ENCODE data around the gene SELENOW. TPM values are rescaled to one million over a fixed set of nuclear protein-coding genes. Genes with fewer than 3 reads are reported as not detected.
"Not testable (repeated sequence)": the region's sequence is repeated elsewhere in the genome, so short reads cannot be mapped to it uniquely, and the experiment has no call there.

Gene SELENOW
- total and polyA plus RNA-seq, 2 experiments from 2014 or later: 561 to 571 TPM

GRCh38 chr19:47804451-47804850, 25.9 kb downstream of the SELENOW start, which contains the start of gene TPRX1:
TSS of gene TPRX1 (minus strand) at chr19:47804551. CDS start at chr19:47804539, 12 bp downstream.
- H3K4me1 ChIP-seq (ENCODE audit: insufficient read depth); H3K36me3 ChIP-seq (ENCODE audit: low read depth); H3K9ac ChIP-seq; H3F3A ChIP-seq (ENCODE audit: insufficient read depth); H3K9me2 ChIP-seq (ENCODE audit: insufficient read depth); H3K27me3 ChIP-seq (replicated peaks; ENCODE audit: insufficient read depth); H2AFZ ChIP-seq; H4K20me1 ChIP-seq (ENCODE audit: insufficient read depth); DNase-seq; H3K9me3 ChIP-seq (ENCODE audit: low read depth); H3K4me2 ChIP-seq (ENCODE audit: unreplicated experiment); H3K4me3 ChIP-seq; H3K27ac ChIP-seq; in situ Hi-C loops (cut with MboI); H3K79me2 ChIP-seq (ENCODE audit: insufficient read depth): not testable (repeated sequence)
- 55 to 58% methylated on average over 4 to 5 of the region's 5 CpGs for WGBS, 2 experiments (ENCODE audit: low coverage in 1 of 2, low lambda C conversion rate in 2 of 2, missing lambda C conversion rate in 2 of 2)

GRCh38 chr19:47805313-47805712, 26.8 kb downstream of the SELENOW start:
- no peaks in the 10 kb centered on the region for H3K9me2 ChIP-seq (ENCODE audit: insufficient read depth)
- DNase-seq: no peak
- no peaks in the 10 kb centered on the region for H4K20me1 ChIP-seq (ENCODE audit: insufficient read depth)
- H3K79me2 ChIP-seq (ENCODE audit: insufficient read depth): no peaks in the 10 kb centered on the region
- no peaks in the 10 kb centered on the region for H3F3A ChIP-seq (ENCODE audit: insufficient read depth)
- no peak overlapping the region for H2AFZ ChIP-seq
- H3K36me3 ChIP-seq (ENCODE audit: low read depth): no peaks in the 10 kb centered on the region
- no peak overlapping the region for H3K4me2 ChIP-seq (ENCODE audit: unreplicated experiment)
- H3K27me3 ChIP-seq (replicated peaks; ENCODE audit: insufficient read depth): no peaks in the 10 kb centered on the region
- no peak overlapping the region for H3K27ac ChIP-seq
- H3K4me1 ChIP-seq (ENCODE audit: insufficient read depth): no peaks in the 10 kb centered on the region
- in situ Hi-C loops (cut with MboI): no loop called here
- H3K9me3 ChIP-seq (ENCODE audit: low read depth): no peaks in the 10 kb centered on the region
- no peak overlapping the region for H3K9ac ChIP-seq
- 66 to 72% methylated on average over 10 of the region's 10 CpGs for WGBS, 2 experiments (ENCODE audit: low coverage in 1 of 2, low lambda C conversion rate in 2 of 2, missing lambda C conversion rate in 2 of 2)
- no peak overlapping the region for H3K4me3 ChIP-seq
- TF ChIP-seq EZH2phosphoT487 (IDR thresholded peaks at IDR 0.05; ENCODE audit: insufficient read depth, low read depth) (no peak), EZH2 (IDR thresholded peaks at IDR 0.05; ENCODE audit: insufficient read depth, poor library complexity, severe bottlenecking) (no peak)

- H3F3A ChIP-seq (ENCODE audit: insufficient read depth): no peaks in the 10 kb centered on the region
- H3K36me3 ChIP-seq (ENCODE audit: low read depth): no peaks in the 10 kb centered on the region
- H3K9me2 ChIP-seq (ENCODE audit: insufficient read depth): no peaks in the 10 kb centered on the region
- no peaks in the 10 kb centered on the region for H3K4me1 ChIP-seq (ENCODE audit: insufficient read depth)
- H3K4me3 ChIP-seq: no peak overlapping the region
- DNase-seq: no peak
- H3K27me3 ChIP-seq (replicated peaks; ENCODE audit: insufficient read depth): no peaks in the 10 kb centered on the region
- H3K79me2 ChIP-seq (ENCODE audit: insufficient read depth): no peaks in the 10 kb centered on the region
- no peak overlapping the region for H3K27ac ChIP-seq
- no peaks in the 10 kb centered on the region for H4K20me1 ChIP-seq (ENCODE audit: insufficient read depth)
- 64% methylated on average over 6 of the region's 6 CpGs for WGBS, 2 experiments (ENCODE audit: low coverage in 1 of 2, low lambda C conversion rate in 2 of 2, missing lambda C conversion rate in 2 of 2)
- no peak for TF ChIP-seq EZH2 (IDR thresholded peaks at IDR 0.05; ENCODE audit: insufficient read depth, poor library complexity, severe bottlenecking)
- TF ChIP-seq EZH2phosphoT487 (IDR thresholded peaks at IDR 0.05; ENCODE audit: insufficient read depth, low read depth): no peak
- no peaks in the 10 kb centered on the region for H3K9me3 ChIP-seq (ENCODE audit: low read depth)
- no peak overlapping the region for H3K4me2 ChIP-seq (ENCODE audit: unreplicated experiment)
- H2AFZ ChIP-seq: no peak overlapping the region
- no peak overlapping the region for H3K9ac ChIP-seq
- in situ Hi-C loops (cut with MboI): no loop called here
Measured at GRCh38 chr19:47806435-47806834, 27.9 kb downstream of the SELENOW start.

GRCh38 chr19:47813304-47813994, 34.9 kb downstream of the SELENOW start:
- peak; percentile 56 for DNase-seq
- Histone ChIP-seq H3K9ac (no peak overlapping the region), H4K20me1 (ENCODE audit: insufficient read depth) (no peaks in the 10 kb centered on the region), H3K9me2 (ENCODE audit: insufficient read depth) (no peaks in the 10 kb centered on the region), H3K4me3 (no peak overlapping the region), H2AFZ (no peak overlapping the region), H3K9me3 (ENCODE audit: low read depth) (no peaks in the 10 kb centered on the region), H3K4me1 (ENCODE audit: insufficient read depth) (no peaks in the 10 kb centered on the region), H3K79me2 (ENCODE audit: insufficient read depth) (no peaks in the 10 kb centered on the region), H3K4me2 (ENCODE audit: unreplicated experiment) (no peak overlapping the region), H3K27me3 (replicated peaks; ENCODE audit: insufficient read depth) (0 out of 2 replicates have a peak, but pooled peaks cover 3% of the 10 kb centered on the region), H3F3A (ENCODE audit: insufficient read depth) (no peaks in the 10 kb centered on the region), H3K36me3 (ENCODE audit: low read depth) (no peaks in the 10 kb centered on the region), H3K27ac (no peak overlapping the region)
- 41 to 46% methylated on average over 13 to 17 of the region's 17 CpGs for WGBS, 2 experiments (ENCODE audit: low coverage in 1 of 2, low lambda C conversion rate in 2 of 2, missing lambda C conversion rate in 2 of 2)
- in situ Hi-C loops (cut with MboI): no loop called here
- no peak for TF ChIP-seq EZH2 (IDR thresholded peaks at IDR 0.05; ENCODE audit: insufficient read depth, poor library complexity, severe bottlenecking)
- TF ChIP-seq EZH2phosphoT487 (IDR thresholded peaks at IDR 0.05; ENCODE audit: insufficient read depth, low read depth): no peak

GRCh38 chr19:47813995-47814328, 35.5 kb downstream of the SELENOW start:
- no peaks in the 10 kb centered on the region for H3K9me2 ChIP-seq (ENCODE audit: insufficient read depth)
- TF ChIP-seq EZH2 (IDR thresholded peaks at IDR 0.05; ENCODE audit: insufficient read depth, poor library complexity, severe bottlenecking) (no peak), EZH2phosphoT487 (IDR thresholded peaks at IDR 0.05; ENCODE audit: insufficient read depth, low read depth) (no peak)
- H3K4me2 ChIP-seq (ENCODE audit: unreplicated experiment): no peak overlapping the region
- H3K9me3 ChIP-seq (ENCODE audit: low read depth): no peaks in the 10 kb centered on the region
- in situ Hi-C loops (cut with MboI): no loop called here
- H2AFZ ChIP-seq: no peak overlapping the region
- no peak for DNase-seq
- H3K27me3 ChIP-seq (replicated peaks; ENCODE audit: insufficient read depth): peaks cover 5% of the 10 kb centered on the region; the same call in 1 of the 2 replicates
- no peak overlapping the region for H3K4me3 ChIP-seq
- no peaks in the 10 kb centered on the region for H3F3A ChIP-seq (ENCODE audit: insufficient read depth)
- no peaks in the 10 kb centered on the region for H3K79me2 ChIP-seq (ENCODE audit: insufficient read depth)
- no peaks in the 10 kb centered on the region for H4K20me1 ChIP-seq (ENCODE audit: insufficient read depth)
- no peak overlapping the region for H3K9ac ChIP-seq
- no peaks in the 10 kb centered on the region for H3K36me3 ChIP-seq (ENCODE audit: low read depth)
- H3K4me1 ChIP-seq (ENCODE audit: insufficient read depth): no peaks in the 10 kb centered on the region
- 16 to 23% methylated on average over 7 of the region's 7 CpGs for WGBS, 2 experiments (ENCODE audit: low coverage in 1 of 2, low lambda C conversion rate in 2 of 2, missing lambda C conversion rate in 2 of 2)
- no peak overlapping the region for H3K27ac ChIP-seq

GRCh38 chr19:47816270-47816669, 37.8 kb downstream of the SELENOW start:
- 68 to 70% methylated on average over 8 of the region's 8 CpGs for WGBS, 2 experiments (ENCODE audit: low coverage in 1 of 2, low lambda C conversion rate in 2 of 2, missing lambda C conversion rate in 2 of 2)
- H3K27me3 ChIP-seq (replicated peaks; ENCODE audit: insufficient read depth): peaks cover 26% of the 10 kb centered on the region
- H3K9me2 ChIP-seq (ENCODE audit: insufficient read depth); H3K27ac ChIP-seq; in situ Hi-C loops (cut with MboI); H3K4me3 ChIP-seq; H3F3A ChIP-seq (ENCODE audit: insufficient read depth); H3K79me2 ChIP-seq (ENCODE audit: insufficient read depth); H3K36me3 ChIP-seq (ENCODE audit: low read depth); H2AFZ ChIP-seq; H3K4me2 ChIP-seq (ENCODE audit: unreplicated experiment); H3K9me3 ChIP-seq (ENCODE audit: low read depth); H3K4me1 ChIP-seq (ENCODE audit: insufficient read depth); H3K9ac ChIP-seq; H4K20me1 ChIP-seq (ENCODE audit: insufficient read depth); DNase-seq: not testable (repeated sequence)

GRCh38 chr19:47818221-47818620, 39.7 kb downstream of the SELENOW start:
- 87 to 92% methylated on average over 1 of the region's 1 CpG for WGBS, 2 experiments (ENCODE audit: low coverage in 1 of 2, low lambda C conversion rate in 2 of 2, missing lambda C conversion rate in 2 of 2)
- H3K9me3 ChIP-seq (ENCODE audit: low read depth); H3K4me1 ChIP-seq (ENCODE audit: insufficient read depth); DNase-seq; H4K20me1 ChIP-seq (ENCODE audit: insufficient read depth); H3K79me2 ChIP-seq (ENCODE audit: insufficient read depth); H3F3A ChIP-seq (ENCODE audit: insufficient read depth); H3K27ac ChIP-seq; in situ Hi-C loops (cut with MboI); H3K9ac ChIP-seq; H3K4me3 ChIP-seq; H3K4me2 ChIP-seq (ENCODE audit: unreplicated experiment); H3K36me3 ChIP-seq (ENCODE audit: low read depth); H3K9me2 ChIP-seq (ENCODE audit: insufficient read depth); H2AFZ ChIP-seq: not testable (repeated sequence)
- peaks cover 38% of the 10 kb centered on the region for H3K27me3 ChIP-seq (replicated peaks; ENCODE audit: insufficient read depth)
